Measurements from ENCODE around the gene AKAP4.

- TF ChIP-seq EZH2 (IDR thresholded peaks at IDR 0.05) (no peak), POLR2AphosphoS5 (IDR thresholded peaks at IDR 0.05; ENCODE audit: borderline replicate concordance, low read depth, low read length) (no peak)
Observed at GRCh38 chrX:50180073-50180940, 20.5 kb downstream of the AKAP4 start.
